ENCODE results near the gene PTEN.

DNA sequence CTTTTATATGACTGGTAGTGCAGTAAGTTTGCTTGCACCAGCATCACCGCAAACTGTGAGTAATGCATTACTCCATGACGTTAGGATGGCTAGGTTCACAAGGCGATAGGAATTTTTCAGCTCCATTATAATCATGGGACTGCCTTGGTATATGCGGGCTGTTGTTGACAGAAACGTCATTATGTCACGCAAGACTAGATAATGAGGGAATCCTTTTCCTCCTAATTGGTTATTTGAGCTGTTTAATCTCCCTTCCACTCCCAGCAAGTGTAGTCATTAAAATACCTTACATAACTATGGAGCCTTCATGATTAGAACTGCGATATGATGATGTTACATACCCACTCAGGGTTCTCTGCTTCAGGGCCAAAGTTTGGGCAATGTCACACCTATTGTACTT is 17.4 kb upstream of the PTEN start:
- TF ChIP-seq MAX (IDR thresholded peaks at IDR 0.05) (no peak), EP300 (IDR thresholded peaks at IDR 0.05; ENCODE audit: borderline replicate concordance) (no peak), YY1 (IDR thresholded peaks at IDR 0.05; ENCODE audit: low read depth) (no peak)
